Measurements from ENCODE around the gene LINC01488.

LINC01488 gene

GRCh38 chr11:69476509-69476961 lies 4.9 kb upstream of the LINC01488 start (continued):
- no peak for TF ChIP-seq INSM2 (tag by site-specific recombination; IDR thresholded peaks at IDR 0.05)
- no peak for TF ChIP-seq ZNF404 (tag by site-specific recombination; IDR thresholded peaks at IDR 0.05)

GRCh38 chr11:69477086-69477485 lies 4.4 kb upstream of the LINC01488 start:
- H3K9me3 ChIP-seq (ENCODE audit: control insufficient read depth, insufficient read depth, low read depth, low read length) = no peaks in the 10 kb centered on the region
- no peaks in the 10 kb centered on the region for H3K36me3 ChIP-seq (ENCODE audit: control insufficient read depth in 2 of 2, insufficient read depth in 1 of 2, low read length in 2 of 2)
- H3K27ac ChIP-seq (ENCODE audit: extremely low read depth, low read depth, low read length) = no peak overlapping the region
- TF ChIP-seq ZNF311 (tag by site-specific recombination; IDR thresholded peaks at IDR 0.05; ENCODE audit: borderline replicate concordance) = no peak
- TF ChIP-seq ZNF341 (tag by site-specific recombination; IDR thresholded peaks at IDR 0.05; ENCODE audit: low read depth) = no peak
- no peak for TF ChIP-seq SCRT2 (tag by site-specific recombination; IDR thresholded peaks at IDR 0.05)
- no peak for TF ChIP-seq ZNF121 (tag by site-specific recombination; IDR thresholded peaks at IDR 0.05)
- TF ChIP-seq GLIS2 (tag by site-specific recombination; IDR thresholded peaks at IDR 0.05) = no peak
- TF ChIP-seq ZBTB26 (tag by site-specific recombination; optimal IDR thresholded peaks at IDR 0.05) = no peak
- no peak for TF ChIP-seq ZNF184 (tag by site-specific recombination; IDR thresholded peaks at IDR 0.05)
- TF ChIP-seq ZNF416 (tag by site-specific recombination; IDR thresholded peaks at IDR 0.05) = no peak
- no peak for TF ChIP-seq ZNF37A (tag by site-specific recombination; IDR thresholded peaks at IDR 0.05)
- TF ChIP-seq ZNF473 (tag by site-specific recombination; IDR thresholded peaks at IDR 0.05) = no peak
- no peak for TF ChIP-seq HOXA7 (CRISPR knock-in tag; IDR thresholded peaks at IDR 0.05; ENCODE audit: borderline replicate concordance)
- TF ChIP-seq ZNF239 (tag by site-specific recombination; IDR thresholded peaks at IDR 0.05) = no peak
- no peak for TF ChIP-seq ZNF677 (tag by site-specific recombination; IDR thresholded peaks at IDR 0.05)
- TF ChIP-seq ZNF555 (tag by site-specific recombination; conservative IDR thresholded peaks at IDR 0.05) = no peak
- TF ChIP-seq ZNF488 (tag by site-specific recombination; IDR thresholded peaks at IDR 0.05) = no peak
- TF ChIP-seq ZSCAN5A (tag by site-specific recombination; IDR thresholded peaks at IDR 0.05) = no peak
- no peak for TF ChIP-seq GLI2 (tag by site-specific recombination; IDR thresholded peaks at IDR 0.05; ENCODE audit: borderline replicate concordance, low read depth)
- no peak for TF ChIP-seq ZNF391 (tag by site-specific recombination; IDR thresholded peaks at IDR 0.05; ENCODE audit: borderline replicate concordance, low read depth)
- no peak for TF ChIP-seq ZFP3 (tag by site-specific recombination; IDR thresholded peaks at IDR 0.05; ENCODE audit: low read depth)
- ChIA-PET CTCF (no interaction called here), POLR2A (no interaction called here)
- no peak overlapping the region for H3K4me3 ChIP-seq (ENCODE audit: low read depth, low read length)
- no peaks in the 10 kb centered on the region for H3K4me1 ChIP-seq (ENCODE audit: control insufficient read depth, insufficient read depth, low read length)
